Karpas-422 (cell line): ENCODE measurements around the gene AGO3. TPM values are rescaled to one million over a fixed set of nuclear protein-coding genes. Genes with fewer than 3 reads are reported as not detected.

ENCODE experiments used
- DNase-seq: peaks from one replicate; pipeline ENCODE4 v3.0.0-alpha.2; 2015
- H2AFZ ChIP-seq: fragments of 200-600 bp; sonication (generic); 2 replicates; pipeline ENCODE4 v1.6.1; 2014; ENCODE audit warnings: antibody characterized with exemption, low read length, mixed read lengths
- H3K27ac ChIP-seq: fragments of 200-600 bp; sonication (generic); 2 replicates; pipeline ENCODE4 v1.5.1; 2014; ENCODE audit warnings: mild to moderate bottlenecking, low read length, moderate library complexity
- H3K27me3 ChIP-seq: fragments of 200-600 bp; sonication (generic); 2 replicates; pipeline ENCODE4 v1.6.1; 2014; ENCODE audit warnings: low read length, mixed read lengths
- H3K36me3 ChIP-seq: fragments of 200-600 bp; sonication (generic); 2 replicates; pipeline ENCODE4 v1.6.1; 2014; ENCODE audit warnings: low read length, mixed read lengths; ENCODE audit not compliant: insufficient read depth
- H3K4me1 ChIP-seq: fragments of 200-600 bp; sonication (generic); 2 replicates; pipeline ENCODE4 v1.6.1; 2014; ENCODE audit warnings: mild to moderate bottlenecking, low read length, mixed read lengths
- H3K4me2 ChIP-seq: fragments of 200-600 bp; sonication (generic); 2 replicates; pipeline ENCODE4 v1.6.1; 2014; ENCODE audit warnings: low read length, low read depth, mild to moderate bottlenecking; ENCODE audit not compliant: poor library complexity, severe bottlenecking
- H3K4me3 ChIP-seq: fragments of 200-600 bp; sonication (generic); 2 replicates; pipeline ENCODE4 v1.5.1; 2014; ENCODE audit warnings: mild to moderate bottlenecking, antibody characterized with exemption, low read length, mixed read lengths
- H3K79me2 ChIP-seq: fragments of 200-600 bp; sonication (generic); 2 replicates; pipeline ENCODE4 v1.6.1; 2014; ENCODE audit warnings: mild to moderate bottlenecking, low read length, mixed read lengths
- H3K9ac ChIP-seq: fragments of 200-600 bp; sonication (generic); 2 replicates; pipeline ENCODE4 v1.6.0; 2014; ENCODE audit warnings: low read length
- H3K9me2 ChIP-seq: fragments of 200-600 bp; sonication (generic), shearing (Covaris generic); replicated peaks from 2 replicates; pipeline ENCODE4 v1.6.0; 2014; ENCODE audit warnings: mild to moderate bottlenecking, low read length, moderate library complexity; ENCODE audit not compliant: insufficient read depth
- H3K9me3 ChIP-seq: fragments of 300-700, 200-600 bp; sonication (generic); 2 replicates; pipeline ENCODE4 v1.6.1; 2014; ENCODE audit warnings: low read length, mixed read lengths
- H4K20me1 ChIP-seq: fragments of 200-600 bp; sonication (generic); 2 replicates; pipeline ENCODE4 v1.6.1; 2014; ENCODE audit warnings: mild to moderate bottlenecking, antibody characterized with exemption, low read length, low read depth; ENCODE audit not compliant: insufficient read depth
- total RNA-seq: library from RNA; depleted of rRNA; stranded (reverse); fragments of >200 nt; shearing (Covaris generic); gene quantifications from 2 replicates; pipeline ENCODE4 v1.2.3, GENCODE V29; 2014; ENCODE audit warnings: low replicate concordance; rRNA removed

Gene AGO3
- 21.2 and 46.8 TPM in 2 replicates for total RNA-seq

- Histone ChIP-seq H3K9ac (peak within 1 kb of the TSS; percentile 94), H2AFZ (peak within 1 kb of the TSS; percentile 65; the same call in 1 of the 2 replicates), H3K4me1 (peaks cover 43% of the 10 kb centered on the region), H3K79me2 (peaks cover 60% of the 10 kb centered on the region), H3K9me2 (no peaks in the 10 kb centered on the region), H3K36me3 (0 out of 2 replicates have a peak, but pooled peaks cover 6% of the 10 kb centered on the region), H4K20me1 (no peaks in the 10 kb centered on the region), H3K4me2 (peak within 1 kb of the TSS; percentile 77), H3K9me3 (no peaks in the 10 kb centered on the region), H3K4me3 (peak within 1 kb of the TSS; percentile 81), H3K27ac (peak within 1 kb of the TSS; percentile 76), H3K27me3 (no peaks in the 10 kb centered on the region)
- peak; percentile 95 for DNase-seq
These were observed at the start of gene AGO3 for GRCh38 chr1:35930593-35931445. Gene AGO3 (plus strand): TSS chr1:35931105. CDS start chr1:35931427, 322 bp downstream.

DNA sequence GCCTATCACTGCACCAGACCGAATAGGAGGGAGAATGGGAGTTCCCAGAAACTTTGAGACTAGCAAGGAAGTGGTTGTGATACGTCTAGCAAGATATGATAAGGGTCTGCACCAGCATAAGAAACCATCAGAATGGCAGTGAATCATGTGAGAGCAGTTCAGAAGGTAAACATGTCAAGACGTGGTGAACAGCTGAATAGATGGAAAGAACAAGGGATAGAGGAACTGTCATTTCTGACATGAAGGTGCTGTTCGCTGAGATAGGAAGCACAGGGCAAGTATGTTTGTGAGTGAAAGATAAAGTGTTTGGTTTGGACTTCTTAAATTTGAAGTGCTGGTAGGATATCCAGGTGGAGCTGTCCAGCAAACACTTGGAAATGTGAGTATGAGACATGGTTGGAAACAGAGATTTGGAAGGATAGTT lies 49.0 kb upstream of the AGO3 start:
- H3K27me3 ChIP-seq: no peaks in the 10 kb centered on the region
- H3K4me3 ChIP-seq: no peak overlapping the region
- H2AFZ ChIP-seq: no peak overlapping the region
- no peak overlapping the region for H3K9ac ChIP-seq
- H3K9me2 ChIP-seq: no peaks in the 10 kb centered on the region
- no peak overlapping the region for H3K27ac ChIP-seq
- peaks cover 33% of the 10 kb centered on the region for H3K4me1 ChIP-seq
- no peak for DNase-seq
- H3K9me3 ChIP-seq: no peaks in the 10 kb centered on the region
- H3K36me3 ChIP-seq: no peaks in the 10 kb centered on the region
- no peak overlapping the region for H3K4me2 ChIP-seq
- H4K20me1 ChIP-seq: no peaks in the 10 kb centered on the region
- H3K79me2 ChIP-seq: peaks cover 38% of the 10 kb centered on the region

DNA sequence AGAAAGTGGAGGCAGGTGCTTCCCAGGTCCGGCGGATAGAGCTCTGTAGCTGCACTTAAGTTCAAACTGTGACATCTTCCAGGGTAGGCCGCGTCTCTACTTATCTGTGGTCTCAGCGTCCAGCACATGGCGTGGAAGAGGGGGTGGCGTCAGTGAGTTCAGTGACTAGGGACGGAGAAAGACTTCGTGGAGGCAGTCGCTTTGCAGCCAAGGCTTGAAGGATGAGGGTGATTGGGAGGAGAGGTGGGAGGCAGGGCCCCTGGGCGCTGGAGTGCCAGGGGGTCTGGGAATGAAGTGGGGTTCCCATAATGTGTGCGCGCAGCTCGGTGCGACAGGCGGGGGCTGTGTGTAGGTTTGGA lies 48.3 kb upstream of the AGO3 start:
- peak overlapping the region; percentile 68; the same call in 1 of the 2 replicates for H2AFZ ChIP-seq
- peak overlapping the region; percentile 46 for H3K9ac ChIP-seq
- peak overlapping the region; percentile 92 for H3K4me2 ChIP-seq

DNA sequence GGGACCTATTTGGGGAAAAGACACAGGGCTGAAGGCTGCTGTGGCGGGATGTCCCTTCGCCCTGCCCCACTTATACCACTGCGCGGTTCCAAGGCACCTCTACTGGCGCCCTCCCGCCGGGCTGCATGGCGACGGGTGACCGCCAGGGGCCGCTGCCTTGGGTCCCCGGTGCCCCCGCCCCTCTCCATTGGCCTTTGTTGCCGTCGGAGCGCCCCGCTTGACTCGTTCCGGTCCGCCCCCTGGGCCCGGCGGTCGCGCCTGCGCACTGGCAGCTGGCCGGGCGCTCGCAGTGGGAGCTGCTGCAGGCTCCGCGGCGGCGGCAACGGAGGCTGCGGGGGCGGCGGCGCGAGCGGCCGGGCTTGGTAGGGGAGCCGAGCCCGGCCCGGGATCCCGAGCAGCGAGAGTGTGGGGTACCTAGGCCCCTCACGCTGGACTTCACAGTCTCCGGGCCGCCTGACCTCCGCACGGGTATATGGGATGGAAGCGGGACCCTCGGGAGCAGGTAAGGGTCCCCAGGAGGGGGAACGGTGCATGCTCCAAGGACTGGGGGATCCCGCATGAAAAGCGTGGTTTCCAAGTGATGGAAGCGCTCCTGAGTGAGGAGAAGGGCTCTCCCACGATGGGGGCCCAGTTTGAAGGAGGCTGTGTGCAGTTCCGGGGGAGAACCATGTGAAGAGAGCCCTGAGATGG lies 47.8 kb upstream of the AGO3 start, which contains the start of gene AGO1:
Gene AGO1, plus strand, starts transcription at position 265 of the 690 bp plus-strand sequence. Its CDS starts 213 bp downstream, at position 478.
- H3K79me2 ChIP-seq: peaks cover 50% of the 10 kb centered on the region
- peak within 1 kb of the TSS; percentile 72; the same call in 1 of the 2 replicates for H2AFZ ChIP-seq
- H4K20me1 ChIP-seq: peaks cover 5% of the 10 kb centered on the region; the same call in 1 of the 2 replicates
- peak within 1 kb of the TSS; percentile 94 for H3K9ac ChIP-seq
- H3K36me3 ChIP-seq: no peaks in the 10 kb centered on the region
- H3K9me2 ChIP-seq: no peaks in the 10 kb centered on the region
- DNase-seq: peak; percentile 97
- peak within 1 kb of the TSS; percentile 74 for H3K27ac ChIP-seq
- H3K4me3 ChIP-seq: peak within 1 kb of the TSS; percentile 98
- no peaks in the 10 kb centered on the region for H3K9me3 ChIP-seq
- H3K4me1 ChIP-seq: peaks cover 44% of the 10 kb centered on the region
- H3K4me2 ChIP-seq: peak within 1 kb of the TSS; percentile 92
- no peaks in the 10 kb centered on the region for H3K27me3 ChIP-seq

More for the DNA sequence above, 48.3 kb upstream of the AGO3 start:
- H3K27me3 ChIP-seq: no peaks in the 10 kb centered on the region
- H3K4me3 ChIP-seq: peak overlapping the region; percentile 98; the same call in 1 of the 2 replicates
- no peaks in the 10 kb centered on the region for H3K9me2 ChIP-seq
- no peak overlapping the region for H3K27ac ChIP-seq
- H4K20me1 ChIP-seq: peaks cover 2% of the 10 kb centered on the region; the same call in 1 of the 2 replicates
- peaks cover 40% of the 10 kb centered on the region for H3K4me1 ChIP-seq
- H3K36me3 ChIP-seq: no peaks in the 10 kb centered on the region
- peaks cover 45% of the 10 kb centered on the region for H3K79me2 ChIP-seq
- no peak for DNase-seq
- H3K9me3 ChIP-seq: no peaks in the 10 kb centered on the region

GRCh38 chr1:35883635-35884101 lies 47.2 kb upstream of the AGO3 start:
- Histone ChIP-seq H3K4me3 (peak overlapping the region; percentile 98), H2AFZ (peak overlapping the region; percentile 72; the same call in 1 of the 2 replicates), H3K79me2 (peaks cover 55% of the 10 kb centered on the region), H3K9ac (peak overlapping the region; percentile 94), H3K4me1 (peaks cover 44% of the 10 kb centered on the region), H3K4me2 (peak overlapping the region; percentile 92), H4K20me1 (peaks cover 5% of the 10 kb centered on the region; the same call in 1 of the 2 replicates), H3K36me3 (peaks cover 5% of the 10 kb centered on the region; the same call in 1 of the 2 replicates), H3K27me3 (no peaks in the 10 kb centered on the region), H3K9me2 (no peaks in the 10 kb centered on the region), H3K9me3 (no peaks in the 10 kb centered on the region), H3K27ac (peak overlapping the region; percentile 74)
- DNase-seq: peak; percentile 71

- Histone ChIP-seq H3K4me2 (peak overlapping the region; percentile 92), H3K9me3 (no peaks in the 10 kb centered on the region), H3K36me3 (peaks cover 5% of the 10 kb centered on the region; the same call in 1 of the 2 replicates), H3K9ac (no peak overlapping the region), H3K4me1 (peaks cover 44% of the 10 kb centered on the region), H3K27ac (peak overlapping the region; percentile 30; the same call in 1 of the 2 replicates), H3K9me2 (no peaks in the 10 kb centered on the region), H4K20me1 (peaks cover 5% of the 10 kb centered on the region; the same call in 1 of the 2 replicates), H3K79me2 (peaks cover 58% of the 10 kb centered on the region), H3K27me3 (no peaks in the 10 kb centered on the region), H3K4me3 (no peak overlapping the region), H2AFZ (no peak overlapping the region)
- peak; percentile 40 for DNase-seq
These were observed 46.0 kb upstream of the AGO3 start for GRCh38 chr1:35884934-35885333.

GRCh38 chr1:35885961-35886558 lies 44.8 kb upstream of the AGO3 start:
- Histone ChIP-seq H3K4me2 (peak overlapping the region; percentile 38), H2AFZ (no peak overlapping the region), H3K9me2 (no peaks in the 10 kb centered on the region), H3K27ac (peak overlapping the region; percentile 71), H3K4me1 (peaks cover 44% of the 10 kb centered on the region), H3K79me2 (peaks cover 58% of the 10 kb centered on the region), H3K36me3 (peaks cover 5% of the 10 kb centered on the region; the same call in 1 of the 2 replicates), H3K27me3 (no peaks in the 10 kb centered on the region), H3K4me3 (peak overlapping the region; percentile 13; the same call in 1 of the 2 replicates), H3K9ac (peak overlapping the region; percentile 30), H4K20me1 (peaks cover 5% of the 10 kb centered on the region; the same call in 1 of the 2 replicates), H3K9me3 (no peaks in the 10 kb centered on the region)
- DNase-seq: peak; percentile 50
